Measurements from ENCODE around the gene AKT2.

Gene AKT2

GRCh38 chr19:40216013-40216776 lies 69.0 kb downstream of the AKT2 start:
- DNase-seq = peak; percentile 18

- DNase-seq = no peak
Measured at GRCh38 chr19:40214936-40215335, 70.2 kb downstream of the AKT2 start.

- no peak for DNase-seq
Measured at GRCh38 chr19:40213882-40214570, 71.1 kb downstream of the AKT2 start.

- DNase-seq = no peak
Measured at GRCh38 chr19:40213251-40213829, 71.8 kb downstream of the AKT2 start.

- DNase-seq = no peak
Measured at GRCh38 chr19:40210889-40211288, 74.3 kb downstream of the AKT2 start.

GRCh38 chr19:40208602-40209001 lies 76.5 kb downstream of the AKT2 start:
- no peak for DNase-seq

- DNase-seq = no peak
Measured at GRCh38 chr19:40205760-40206159, 79.4 kb downstream of the AKT2 start.

GRCh38 chr19:40204381-40204780 lies 80.8 kb downstream of the AKT2 start:
- no peak for DNase-seq

- DNase-seq = no peak
Measured at GRCh38 chr19:40200341-40201099, 84.6 kb downstream of the AKT2 start.

GRCh38 chr19:40198272-40198990 lies 86.7 kb downstream of the AKT2 start:
- DNase-seq = no peak

- no peak for DNase-seq
Measured at GRCh38 chr19:40193587-40193849, 91.6 kb downstream of the AKT2 start.

- DNase-seq = no peak
Measured at GRCh38 chr19:40192758-40193586, 92.2 kb downstream of the AKT2 start.

- no peak for DNase-seq
Measured at GRCh38 chr19:40191836-40192646, 93.1 kb downstream of the AKT2 start.

GRCh38 chr19:40190891-40191835 lies 94.0 kb downstream of the AKT2 start, which contains the start of gene MAP3K10:
Gene MAP3K10 (plus strand): TSS chr19:40191426. CDS start chr19:40192032, 606 bp downstream.
- DNase-seq = peak; percentile 44

- DNase-seq = no peak
Measured at GRCh38 chr19:40184273-40184672, 100.9 kb downstream of the AKT2 start.

Measured in NCI-H1105 (cell line).